DND-41 (cell line): ENCODE results near the gene RILPL2.
"Not testable (repeated sequence)": the region's sequence is repeated elsewhere in the genome, so short reads cannot be mapped to it uniquely, and the experiment has no call there.

Source experiments
- EZH2 ChIP-seq: IDR thresholded peaks from 3 replicates; pipeline ENCODE4 v1.6.1; 2012; ENCODE audit warnings: borderline replicate concordance, low read depth, mild to moderate bottlenecking, moderate library complexity, low read length, inconsistent platforms; ENCODE audit not compliant: severe bottlenecking
- TF ChIP-seq, protein P1 (sequence below): IDR thresholded peaks from 2 replicates; pipeline ENCODE4 v1.5.1; 2012; ENCODE audit warnings: borderline replicate concordance, low read length, moderate library complexity, mild to moderate bottlenecking; ENCODE audit not compliant: poor library complexity, severe bottlenecking; ENCODE audit errors: extremely low read depth

DNA sequence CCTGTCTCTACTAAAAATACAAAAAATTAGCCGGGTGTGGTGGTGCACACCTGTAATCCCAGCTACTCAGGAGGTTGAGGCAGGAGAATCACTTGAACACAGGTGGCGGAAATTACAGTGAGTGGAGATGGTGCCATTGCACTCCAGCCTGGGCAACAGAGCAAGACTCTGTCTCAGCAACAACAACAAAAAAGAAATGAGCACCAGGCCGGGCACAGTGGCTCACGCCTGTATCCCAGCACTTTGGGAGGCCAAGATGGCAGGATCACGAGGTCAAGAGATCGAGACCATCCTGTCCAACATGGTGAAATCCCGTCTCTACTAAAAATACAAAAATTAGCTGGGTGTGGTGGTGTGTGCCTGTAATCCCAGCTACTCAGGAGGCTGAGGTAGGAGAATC lies 68.1 kb downstream of the RILPL2 start:
- TF ChIP-seq, protein P1, sequence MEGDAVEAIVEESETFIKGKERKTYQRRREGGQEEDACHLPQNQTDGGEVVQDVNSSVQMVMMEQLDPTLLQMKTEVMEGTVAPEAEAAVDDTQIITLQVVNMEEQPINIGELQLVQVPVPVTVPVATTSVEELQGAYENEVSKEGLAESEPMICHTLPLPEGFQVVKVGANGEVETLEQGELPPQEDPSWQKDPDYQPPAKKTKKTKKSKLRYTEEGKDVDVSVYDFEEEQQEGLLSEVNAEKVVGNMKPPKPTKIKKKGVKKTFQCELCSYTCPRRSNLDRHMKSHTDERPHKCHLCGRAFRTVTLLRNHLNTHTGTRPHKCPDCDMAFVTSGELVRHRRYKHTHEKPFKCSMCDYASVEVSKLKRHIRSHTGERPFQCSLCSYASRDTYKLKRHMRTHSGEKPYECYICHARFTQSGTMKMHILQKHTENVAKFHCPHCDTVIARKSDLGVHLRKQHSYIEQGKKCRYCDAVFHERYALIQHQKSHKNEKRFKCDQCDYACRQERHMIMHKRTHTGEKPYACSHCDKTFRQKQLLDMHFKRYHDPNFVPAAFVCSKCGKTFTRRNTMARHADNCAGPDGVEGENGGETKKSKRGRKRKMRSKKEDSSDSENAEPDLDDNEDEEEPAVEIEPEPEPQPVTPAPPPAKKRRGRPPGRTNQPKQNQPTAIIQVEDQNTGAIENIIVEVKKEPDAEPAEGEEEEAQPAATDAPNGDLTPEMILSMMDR, result not testable (repeated sequence)
- not testable (repeated sequence) for TF ChIP-seq EZH2
